Keratinocyte (primary cell): ENCODE results near the gene MYMX.

Experiments
- EZH2 ChIP-seq: IDR thresholded peaks from one replicate; pipeline ENCODE4 v1.6.1; 2012; ENCODE audit warnings: inconsistent platforms, mild to moderate bottlenecking, low read length, moderate library complexity
- TF ChIP-seq, protein P1 (sequence below), 3 experiments: IDR thresholded peaks in 1 of 3; conservative IDR thresholded peaks in 1 of 3; optimal IDR thresholded peaks in 1 of 3; 2 replicates in 2 of 3; 3 replicates in 1 of 3; pipeline versions ENCODE3 to v1.5.1; 2011; ENCODE audit warnings: low read length in 3 of 3, mild to moderate bottlenecking in 3 of 3, moderate library complexity in 2 of 3, control low read depth in 1 of 3, inconsistent platforms in 1 of 3; ENCODE audit not compliant: insufficient read depth in 2 of 3; ENCODE audit errors: extremely low read depth in 1 of 3

DNA sequence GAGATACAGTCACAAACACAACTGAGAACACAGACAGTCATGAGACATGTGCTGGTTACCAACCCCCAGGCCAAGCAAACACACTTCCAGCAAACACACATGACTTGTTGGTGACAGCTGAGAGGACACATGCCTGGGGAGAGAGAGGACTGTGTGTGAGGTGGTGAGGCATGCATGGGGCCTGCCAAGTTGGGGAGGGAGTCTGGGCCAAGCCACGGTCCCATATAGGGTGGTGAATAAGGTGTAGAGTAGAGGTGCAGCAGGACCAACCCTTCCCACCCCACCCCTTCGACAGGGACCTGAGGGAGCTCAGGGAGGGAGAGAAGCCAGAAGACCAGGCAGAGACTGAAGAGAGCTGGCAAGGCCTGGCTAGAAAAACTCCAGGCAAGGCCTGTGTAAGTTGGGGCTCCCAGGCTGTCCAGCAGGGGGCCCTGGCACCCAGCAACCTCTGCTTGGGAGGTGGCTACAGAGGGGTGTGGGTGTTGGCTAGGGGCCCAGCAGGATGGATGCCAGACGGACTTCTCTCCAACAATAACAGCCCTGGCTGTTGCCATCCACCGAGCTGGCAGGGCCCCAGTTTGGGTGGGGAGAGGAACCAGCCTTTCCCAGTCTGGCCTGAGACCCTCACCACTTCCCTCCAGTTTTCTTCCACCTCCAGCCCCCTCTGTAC, 4.7 kb downstream of the MYMX start:
- TF ChIP-seq, protein P1, sequence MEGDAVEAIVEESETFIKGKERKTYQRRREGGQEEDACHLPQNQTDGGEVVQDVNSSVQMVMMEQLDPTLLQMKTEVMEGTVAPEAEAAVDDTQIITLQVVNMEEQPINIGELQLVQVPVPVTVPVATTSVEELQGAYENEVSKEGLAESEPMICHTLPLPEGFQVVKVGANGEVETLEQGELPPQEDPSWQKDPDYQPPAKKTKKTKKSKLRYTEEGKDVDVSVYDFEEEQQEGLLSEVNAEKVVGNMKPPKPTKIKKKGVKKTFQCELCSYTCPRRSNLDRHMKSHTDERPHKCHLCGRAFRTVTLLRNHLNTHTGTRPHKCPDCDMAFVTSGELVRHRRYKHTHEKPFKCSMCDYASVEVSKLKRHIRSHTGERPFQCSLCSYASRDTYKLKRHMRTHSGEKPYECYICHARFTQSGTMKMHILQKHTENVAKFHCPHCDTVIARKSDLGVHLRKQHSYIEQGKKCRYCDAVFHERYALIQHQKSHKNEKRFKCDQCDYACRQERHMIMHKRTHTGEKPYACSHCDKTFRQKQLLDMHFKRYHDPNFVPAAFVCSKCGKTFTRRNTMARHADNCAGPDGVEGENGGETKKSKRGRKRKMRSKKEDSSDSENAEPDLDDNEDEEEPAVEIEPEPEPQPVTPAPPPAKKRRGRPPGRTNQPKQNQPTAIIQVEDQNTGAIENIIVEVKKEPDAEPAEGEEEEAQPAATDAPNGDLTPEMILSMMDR (optimal IDR thresholded peaks at IDR 0.05 in 1 of 3, IDR thresholded peaks at IDR 0.05 in 1 of 3, conservative IDR thresholded peaks at IDR 0.05 in 1 of 3; ENCODE audit: extremely low read depth in 1 of 3, insufficient read depth in 2 of 3, low read length in 3 of 3): peak in 2 of 3 experiments; percentile 70 to 93
- no peak for TF ChIP-seq EZH2
